GM19467 (cell line): Measurements from ENCODE around the gene CHRFAM7A.
"Not testable (repeated sequence)": the region's sequence is repeated elsewhere in the genome, so short reads cannot be mapped to it uniquely, and the experiment has no call there.

ENCODE experiments used
- ATAC-seq: cut with Tn5 transposase; IDR thresholded peaks from one replicate; pipeline ENCODE4 v1.9.1; 2021; ENCODE audit warnings: mild to moderate bottlenecking, moderate library complexity; ENCODE audit not compliant: unreplicated experiment

Gene CHRFAM7A

DNA sequence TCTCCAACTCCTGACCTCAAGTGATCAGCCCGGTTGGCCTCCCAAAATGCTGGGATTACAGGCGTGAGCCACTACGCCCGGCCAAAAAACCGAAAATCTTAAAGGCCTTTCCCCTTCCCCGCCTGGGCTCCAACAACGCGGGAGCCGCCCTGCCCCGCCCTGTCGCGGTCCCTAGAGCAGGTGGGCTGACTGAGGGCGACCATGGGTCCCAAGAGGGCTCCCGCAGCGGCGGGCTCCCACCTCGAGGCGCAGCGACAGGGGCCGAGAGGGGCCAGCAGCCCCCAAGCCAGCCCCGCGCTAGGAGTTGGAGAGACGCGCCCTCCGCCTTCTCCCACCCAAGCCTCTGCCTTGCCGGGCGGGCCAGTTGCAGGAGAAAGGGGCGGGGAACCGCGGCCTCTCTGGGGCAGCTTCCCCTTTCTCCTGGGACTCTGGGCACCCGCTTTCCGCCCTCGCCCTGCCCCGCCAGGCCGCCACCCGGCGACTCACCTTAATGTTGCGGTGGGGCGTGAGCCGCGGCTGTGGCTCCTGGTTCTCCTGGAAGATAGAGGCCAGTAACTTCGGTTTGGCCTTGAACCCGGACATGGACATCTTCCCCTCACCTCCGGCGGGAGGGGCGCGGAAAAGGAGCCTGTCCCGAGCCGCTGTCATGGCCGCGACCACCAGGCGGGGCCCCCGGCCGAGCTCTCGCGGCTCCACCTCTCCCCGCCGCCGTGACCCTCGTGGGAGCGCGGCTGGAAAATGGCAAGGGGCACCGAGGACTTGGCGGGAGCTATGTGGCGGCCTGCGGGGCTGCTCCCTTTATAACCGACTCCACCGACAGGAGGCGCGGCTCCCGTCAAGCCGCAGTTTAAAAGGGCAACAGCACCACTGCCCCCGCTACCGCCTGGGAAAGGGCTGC is at the start of gene CHRFAM7A:
Gene CHRFAM7A, minus strand, starts transcription at position 775 of the 898 bp plus-strand sequence. CDS start 10,189 bp downstream, outside the sequence.
- not testable (repeated sequence) for ATAC-seq

DNA sequence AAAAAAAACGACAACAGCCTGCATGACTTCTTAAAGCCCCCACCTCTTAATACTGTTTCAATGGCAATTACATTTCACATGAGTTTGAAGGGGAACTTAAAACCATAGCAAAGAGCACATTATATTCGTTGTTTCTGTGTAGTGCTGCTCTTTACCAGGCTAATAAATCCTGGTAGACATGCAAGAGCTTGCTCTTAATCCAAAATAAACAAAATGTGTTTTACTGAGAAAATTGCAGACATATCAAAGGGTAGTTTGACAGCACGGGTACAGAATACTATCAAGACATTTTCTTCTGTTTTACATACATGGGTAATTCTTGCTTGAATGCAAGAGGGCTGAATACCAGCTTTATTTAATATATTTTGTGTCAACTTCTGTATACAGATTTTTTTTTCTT is 45.0 kb upstream of the CHRFAM7A start:
- ATAC-seq, result not testable (repeated sequence)

GRCh38 chr15:30435878-30436277 is 42.5 kb upstream of the CHRFAM7A start:
- not testable (repeated sequence) for ATAC-seq

GRCh38 chr15:30420723-30421122 is 27.4 kb upstream of the CHRFAM7A start:
- ATAC-seq, result not testable (repeated sequence)

DNA sequence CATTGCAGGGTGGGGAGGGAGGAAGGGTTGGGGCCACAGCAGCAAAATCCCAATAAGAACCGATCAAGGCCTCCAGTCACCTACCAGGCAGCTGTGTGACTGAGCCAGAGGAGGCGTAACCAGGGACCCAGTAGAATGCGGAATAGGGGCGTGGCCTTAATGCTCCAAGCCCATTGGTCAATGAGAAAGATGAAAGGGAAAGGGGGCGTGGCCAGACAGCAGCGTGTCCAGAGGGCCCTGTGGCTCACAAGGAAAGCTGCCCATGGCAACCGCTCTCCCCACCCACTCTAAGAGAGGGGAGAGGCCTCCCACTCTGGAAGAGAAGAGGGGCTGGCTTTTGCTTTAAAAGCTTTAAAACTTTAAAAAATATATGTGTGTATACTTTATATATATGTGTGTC is 20.8 kb upstream of the CHRFAM7A start, which contains the start of gene GOLGA8R:
Gene GOLGA8R, minus strand, starts transcription at position 101 of the 400 bp plus-strand sequence. Its CDS starts 98 bp downstream, at position 3.
- ATAC-seq, result not testable (repeated sequence)

DNA sequence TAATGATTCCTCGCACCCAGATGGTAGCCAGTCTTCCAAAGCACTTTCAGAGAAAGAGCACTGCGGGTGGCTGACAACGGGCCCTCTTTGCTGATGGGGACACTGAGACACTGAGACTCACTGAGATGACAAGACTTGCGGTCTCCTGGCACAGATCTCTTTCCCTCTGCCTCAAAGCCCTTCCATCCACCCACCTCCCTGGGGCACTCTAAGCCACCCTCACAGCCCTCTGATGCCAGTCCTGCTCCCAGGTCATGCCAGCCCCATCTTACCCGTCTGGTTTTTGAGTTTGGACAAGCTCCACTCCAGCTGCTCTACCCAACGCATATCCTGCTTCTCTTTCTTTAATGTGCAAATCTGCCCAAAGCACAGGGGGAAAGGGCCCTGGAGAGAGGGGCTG is 14.3 kb upstream of the CHRFAM7A start:
- ATAC-seq, result not testable (repeated sequence)

GRCh38 chr15:30398988-30399387 is 5.6 kb upstream of the CHRFAM7A start:
- not testable (repeated sequence) for ATAC-seq

GRCh38 chr15:30393664-30393991 is 288 bp upstream of the CHRFAM7A start:
- ATAC-seq, result not testable (repeated sequence)

- not testable (repeated sequence) for ATAC-seq
Measured at GRCh38 chr15:30386318-30386887, 6.9 kb downstream of the CHRFAM7A start.

DNA sequence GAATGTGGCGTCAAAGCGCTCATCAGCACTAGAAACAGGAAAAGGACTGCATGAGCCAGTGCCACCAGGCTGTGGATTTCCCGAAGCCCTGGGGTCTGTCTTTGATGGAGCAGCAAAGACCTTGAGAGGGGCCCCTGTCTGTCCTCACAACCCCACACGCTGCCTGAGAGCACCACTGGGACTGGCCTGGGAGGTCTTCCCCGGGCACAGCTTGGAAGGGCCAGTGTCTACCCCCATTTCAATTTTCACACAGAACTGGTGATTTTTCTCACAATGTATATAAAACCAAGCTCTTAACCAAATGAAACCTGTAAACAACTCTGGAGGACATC is 16.3 kb downstream of the CHRFAM7A start:
- not testable (repeated sequence) for ATAC-seq

DNA sequence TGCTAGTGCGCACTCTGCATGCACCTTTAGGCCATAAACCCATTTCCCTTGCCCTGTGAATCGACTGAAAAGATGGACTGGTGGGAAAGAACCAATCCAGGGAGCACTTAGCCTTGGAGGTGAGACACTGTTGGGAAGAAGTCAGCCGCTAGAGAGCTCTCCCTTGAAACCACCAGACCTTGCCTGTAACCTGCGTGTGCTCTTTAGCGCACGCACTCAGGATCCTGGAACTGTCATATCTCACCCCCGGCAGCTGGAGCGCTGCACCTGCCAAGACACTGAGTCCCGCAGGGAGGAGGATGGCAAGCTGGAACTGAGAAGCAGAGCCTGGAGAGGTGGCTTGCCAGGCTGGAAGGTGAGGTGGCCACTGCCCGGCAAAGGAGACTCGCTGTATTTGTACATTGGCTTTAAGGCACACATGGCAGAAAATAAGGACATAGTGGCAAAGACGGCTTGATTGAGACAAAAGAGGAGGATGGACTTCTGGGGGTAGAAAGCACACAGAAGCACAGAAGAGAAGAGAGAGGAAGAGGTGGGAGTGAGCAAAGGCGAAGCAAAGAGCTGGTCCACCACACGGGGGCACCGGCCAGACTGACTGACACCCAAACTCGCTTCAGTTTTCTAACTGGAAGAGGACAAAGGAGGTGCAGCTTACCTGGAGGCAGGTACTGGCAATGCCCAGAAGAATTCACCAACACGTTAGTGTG is 16.8 kb downstream of the CHRFAM7A start:
- not testable (repeated sequence) for ATAC-seq

DNA sequence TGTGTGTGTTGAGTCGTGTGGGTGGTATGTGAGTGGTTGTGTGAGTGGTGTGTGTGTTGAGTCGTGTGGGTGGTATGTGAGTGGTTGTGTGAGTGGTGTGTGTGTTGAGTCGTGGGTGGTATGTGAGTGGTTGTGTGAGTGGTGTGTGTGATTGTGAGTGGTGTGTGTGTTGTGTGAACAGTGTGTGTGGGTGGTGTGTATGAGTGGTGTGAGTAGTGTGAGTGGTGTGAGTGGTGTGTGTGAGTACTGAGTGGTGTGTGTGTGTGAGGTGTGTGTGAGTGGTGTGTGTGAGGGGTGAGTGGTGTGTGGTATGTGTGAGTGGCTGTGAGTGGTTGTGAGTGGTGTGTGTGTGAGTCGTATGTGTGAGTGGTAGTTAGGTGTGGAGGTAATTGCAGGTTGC is 17.5 kb downstream of the CHRFAM7A start:
- ATAC-seq, result not testable (repeated sequence)

DNA sequence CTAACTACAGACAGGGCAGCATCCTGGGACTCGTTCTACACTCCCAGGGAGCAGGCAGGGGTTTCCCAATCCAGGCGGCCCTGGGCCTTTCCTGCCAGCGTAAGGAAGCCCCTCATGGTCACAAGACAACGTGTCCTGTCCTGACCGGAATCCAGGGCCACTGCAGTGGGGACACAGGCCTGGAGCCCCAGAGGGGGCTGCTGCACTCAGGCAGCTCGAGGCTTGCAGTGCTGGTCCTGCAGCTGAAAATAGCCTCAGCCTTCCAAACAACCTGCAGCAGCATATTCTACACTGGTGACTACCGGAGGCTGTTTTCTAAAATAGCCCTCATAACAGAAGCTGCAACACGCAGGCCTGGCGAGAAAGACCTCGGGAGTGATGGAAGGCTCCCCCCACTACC is 18.5 kb downstream of the CHRFAM7A start:
- not testable (repeated sequence) for ATAC-seq

GRCh38 chr15:30368271-30368670 is 25.1 kb downstream of the CHRFAM7A start:
- not testable (repeated sequence) for ATAC-seq

- not testable (repeated sequence) for ATAC-seq
Measured at GRCh38 chr15:30367246-30367645, 26.1 kb downstream of the CHRFAM7A start.

DNA sequence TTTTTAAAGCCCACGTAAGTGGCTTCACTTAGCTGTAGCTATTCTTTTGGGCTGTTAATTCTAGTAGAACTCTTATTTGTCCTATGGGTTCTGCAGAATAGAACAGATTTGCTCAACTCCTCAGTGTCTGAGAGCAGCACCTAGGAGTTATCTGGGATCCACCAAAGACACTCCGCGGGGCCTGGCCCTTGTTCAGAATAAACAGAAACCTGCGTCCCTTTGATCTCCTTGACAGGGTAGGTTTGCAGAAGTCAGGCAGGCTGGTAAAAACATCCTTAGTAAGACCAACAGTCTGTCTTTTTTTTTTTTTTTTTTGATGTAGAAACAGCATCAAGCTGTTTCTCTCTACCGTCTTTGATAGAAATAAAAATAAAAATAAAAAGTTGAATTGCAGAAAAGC is 31.9 kb downstream of the CHRFAM7A start:
- not testable (repeated sequence) for ATAC-seq

- not testable (repeated sequence) for ATAC-seq
Measured at GRCh38 chr15:30360990-30361389, 32.4 kb downstream of the CHRFAM7A start.

- not testable (repeated sequence) for ATAC-seq
Measured at GRCh38 chr15:30355043-30355442, 38.3 kb downstream of the CHRFAM7A start.

DNA sequence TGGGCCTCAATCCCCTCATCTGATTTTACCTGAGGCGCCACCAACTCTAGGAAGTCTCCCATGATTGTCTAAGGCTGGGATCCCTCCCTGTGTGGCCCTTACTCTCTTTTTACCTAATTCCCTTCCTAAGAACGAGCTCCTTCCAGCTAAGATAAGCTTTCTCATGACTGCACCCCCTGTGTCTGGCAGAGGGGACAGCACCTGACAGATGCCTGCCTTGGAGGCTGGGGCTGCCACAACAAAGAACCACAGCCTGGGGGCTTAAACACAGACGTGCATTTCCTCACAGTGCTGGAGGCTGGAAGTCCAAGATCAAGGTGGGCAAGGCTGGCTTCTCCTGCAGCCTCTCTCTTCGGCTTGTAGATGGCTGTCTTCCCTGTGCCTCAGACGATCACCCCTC is 43.5 kb downstream of the CHRFAM7A start:
- ATAC-seq, result not testable (repeated sequence)

- ATAC-seq, result not testable (repeated sequence)
Measured at GRCh38 chr15:30336584-30336983, 56.8 kb downstream of the CHRFAM7A start.

- not testable (repeated sequence) for ATAC-seq
Measured at GRCh38 chr15:30334152-30334551, 59.2 kb downstream of the CHRFAM7A start.
